OCI-LY7 (cell line): ENCODE results near the gene EPHB1. TPM values are rescaled to one million over a fixed set of nuclear protein-coding genes. Genes with fewer than 3 reads are reported as not detected.

Experiments
- BruUV-seq: library from RNA; stranded (reverse); fragments of 400-500 nt; replicated peaks from 2 replicates; lab custom pipeline; 2021; lab: Mats Ljungman, UMichigan
- CTCF ChIA-PET: fragments of 300-600 bp; sonication (Branson Sonifier 250); formaldehyde crosslinking; loops from one replicate; lab custom pipeline; 2022; ENCODE audit warnings: antibody characterized with exemption; ENCODE audit not compliant: unreplicated experiment; lab: Charles Lee
- POLR2A ChIA-PET: fragments of 300-600 bp; sonication (Branson Sonifier 250); formaldehyde crosslinking; loops from one replicate; lab custom pipeline; 2022; ENCODE audit warnings: antibody characterized with exemption; lab: Charles Lee
- DNase-seq: peaks from one replicate; pipeline ENCODE4 v3.0.0-alpha.2; 2015; ENCODE audit warnings: low spot score
- H2AFZ ChIP-seq: fragments of 200-600 bp; sonication (generic), shearing (Covaris generic); 2 replicates; pipeline ENCODE4 v1.6.1; 2014; ENCODE audit warnings: mild to moderate bottlenecking, antibody characterized with exemption, low read length, moderate library complexity
- H3K27ac ChIP-seq: fragments of 200-600 bp; sonication (generic); 2 replicates; pipeline ENCODE4 v1.5.1; 2014; ENCODE audit warnings: mixed run types, low read depth, mild to moderate bottlenecking, moderate library complexity, low read length, inconsistent platforms; ENCODE audit not compliant: poor library complexity, severe bottlenecking
- H3K36me3 ChIP-seq: fragments of 200-600 bp; sonication (generic); 2 replicates; pipeline ENCODE4 v1.6.1; 2014; ENCODE audit warnings: mild to moderate bottlenecking, antibody characterized with exemption, low read length, moderate library complexity, mixed read lengths; ENCODE audit not compliant: insufficient read depth
- H3K4me1 ChIP-seq: fragments of 200-600 bp; sonication (generic); 2 replicates; pipeline ENCODE4 v1.5.1; 2014; ENCODE audit warnings: mild to moderate bottlenecking, low read length; ENCODE audit not compliant: insufficient read depth, poor library complexity, severe bottlenecking
- H3K4me2 ChIP-seq: fragments of 200-600 bp; sonication (generic); 2 replicates; pipeline ENCODE4 v1.6.1; 2014; ENCODE audit warnings: mild to moderate bottlenecking, low read length
- H3K4me3 ChIP-seq: fragments of 200-600 bp; sonication (generic); 2 replicates; pipeline ENCODE4 v1.5.1; 2014; ENCODE audit warnings: mild to moderate bottlenecking, low read depth, low read length; ENCODE audit not compliant: poor library complexity, severe bottlenecking
- H3K79me2 ChIP-seq: fragments of 200-600 bp; sonication (generic); 2 replicates; pipeline ENCODE4 v1.6.1; 2016; ENCODE audit warnings: low read depth, mild to moderate bottlenecking, low read length, moderate library complexity, mixed read lengths; ENCODE audit not compliant: insufficient read depth
- H3K9me2 ChIP-seq: fragments of 200-600 bp; sonication (generic); 2 replicates; pipeline ENCODE4 v1.6.1; 2016; ENCODE audit warnings: mild to moderate bottlenecking, low read length, mixed read lengths; ENCODE audit not compliant: insufficient read depth
- H3K9me3 ChIP-seq: fragments of 200-600 bp; sonication (generic); 2 replicates; pipeline ENCODE4 v1.6.1; 2014; ENCODE audit warnings: mild to moderate bottlenecking, mixed run types, low read length, mixed read lengths
- H4K20me1 ChIP-seq: fragments of 200-600 bp; sonication (generic); 2 replicates; pipeline ENCODE4 v1.6.1; 2014; ENCODE audit warnings: mild to moderate bottlenecking, antibody characterized with exemption, low read length, moderate library complexity, mixed read lengths; ENCODE audit not compliant: insufficient read depth
- CTCF ChIP-seq: fragments of 200-600 bp; sonication (generic); conservative IDR thresholded peaks from 2 replicates; pipeline ENCODE4 v1.5.1; 2014; ENCODE audit warnings: mild to moderate bottlenecking, antibody characterized with exemption, low read length, moderate library complexity, mixed read lengths
- EZH2phosphoT487 ChIP-seq: fragments of 200-600 bp; sonication (generic); IDR thresholded peaks from 2 replicates; pipeline ENCODE4 v1.6.1; 2018; ENCODE audit warnings: low read depth, borderline replicate concordance, mild to moderate bottlenecking, mixed run types, antibody characterized with exemption, low read length, moderate library complexity, mixed read lengths
- intact Hi-C: fragments of 100-400 bp; cut with micrococcal nuclease; formaldehyde crosslinking; loops from one replicate; pipeline ENCODE4 v1.10.0; 2022; ENCODE audit not compliant: unreplicated experiment
- total RNA-seq, 2 experiments: library from RNA; depleted of rRNA in 1 of 2; stranded (reverse); fragments of >200 nt in 1 of 2; shearing (Covaris generic) in 1 of 2; gene quantifications; 2 replicates each; pipeline ENCODE4 v1.2.3, GENCODE V29; 2014 to 2022

The EPHB1 gene
- total RNA-seq, 2 experiments from 2014 or later, result 0.54 to 1.3 TPM

DNA sequence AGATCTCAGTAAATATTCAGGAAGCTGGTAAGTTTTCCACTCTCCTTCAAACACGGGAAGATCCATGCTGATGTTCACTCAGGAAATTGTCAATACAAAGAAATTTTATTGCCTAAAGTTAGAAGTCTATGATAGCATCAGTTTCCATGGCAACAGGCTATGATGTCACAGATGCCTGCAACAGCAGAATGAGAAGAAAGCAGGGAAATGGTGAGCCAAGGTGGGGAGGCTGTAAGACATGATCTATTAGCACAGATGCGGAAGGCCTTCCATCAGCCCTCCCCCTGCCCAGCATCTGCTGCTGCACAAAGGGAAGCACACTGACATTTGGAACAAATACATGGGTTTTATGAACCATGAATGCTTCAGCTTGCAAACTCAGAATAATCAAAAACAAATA, 28.6 kb downstream of the EPHB1 start:
- intact Hi-C loops, result no loop called here
- Histone ChIP-seq H3K27ac (no peak overlapping the region), H3K4me2 (no peak overlapping the region), H3K9me2 (no peaks in the 10 kb centered on the region), H3K4me1 (no peaks in the 10 kb centered on the region), H3K79me2 (no peaks in the 10 kb centered on the region), H4K20me1 (no peaks in the 10 kb centered on the region), H3K36me3 (no peaks in the 10 kb centered on the region), H3K9me3 (no peaks in the 10 kb centered on the region), H3K4me3 (no peak overlapping the region), H2AFZ (no peak overlapping the region)
- DNase-seq, result no peak
- BruUV-seq, result no TSS peak
- POLR2A ChIA-PET, result interaction anchor here (0.7 to 1.3 kb wide), 2 partner anchors 72 to 219 kb away, joined by 3 to 5 read pairs; no protein-coding TSS in a partner anchor
- no peak for TF ChIP-seq CTCF
- no peak for TF ChIP-seq EZH2phosphoT487
- CTCF ChIA-PET, result no interaction called here

DNA sequence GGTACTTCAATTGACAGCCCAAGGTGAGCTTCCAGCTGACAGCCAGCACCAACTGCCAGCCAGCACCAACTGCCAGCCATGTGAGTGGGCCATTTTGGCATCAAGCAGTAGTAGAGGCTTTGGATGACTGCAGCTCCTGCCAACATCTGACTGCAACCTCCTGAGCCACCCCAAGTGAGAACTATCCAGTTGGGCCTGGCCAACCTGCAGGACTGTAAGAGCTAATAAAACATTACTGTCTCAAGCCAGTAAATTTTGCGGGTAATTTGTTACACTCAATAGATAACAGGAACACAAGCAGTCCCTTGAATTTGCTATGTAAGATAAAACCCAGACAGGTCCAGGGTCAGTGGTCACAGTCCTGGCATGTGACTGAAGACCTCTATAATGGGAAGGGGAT, 29.7 kb downstream of the EPHB1 start:
- Histone ChIP-seq H3K4me1 (no peaks in the 10 kb centered on the region), H3K36me3 (no peaks in the 10 kb centered on the region), H2AFZ (no peak overlapping the region), H3K79me2 (no peaks in the 10 kb centered on the region), H3K4me2 (no peak overlapping the region), H3K27ac (no peak overlapping the region), H3K9me2 (no peaks in the 10 kb centered on the region), H4K20me1 (no peaks in the 10 kb centered on the region), H3K4me3 (no peak overlapping the region), H3K9me3 (no peaks in the 10 kb centered on the region)
- BruUV-seq, result no TSS peak
- ChIA-PET POLR2A (interaction anchor here (1.3 kb wide), 1 partner anchor 71 kb away, joined by 3 read pairs; no protein-coding TSS in a partner anchor), CTCF (no interaction called here)
- no peak for TF ChIP-seq CTCF
- no peak for TF ChIP-seq EZH2phosphoT487
- DNase-seq, result no peak
- intact Hi-C loops, result no loop called here

DNA sequence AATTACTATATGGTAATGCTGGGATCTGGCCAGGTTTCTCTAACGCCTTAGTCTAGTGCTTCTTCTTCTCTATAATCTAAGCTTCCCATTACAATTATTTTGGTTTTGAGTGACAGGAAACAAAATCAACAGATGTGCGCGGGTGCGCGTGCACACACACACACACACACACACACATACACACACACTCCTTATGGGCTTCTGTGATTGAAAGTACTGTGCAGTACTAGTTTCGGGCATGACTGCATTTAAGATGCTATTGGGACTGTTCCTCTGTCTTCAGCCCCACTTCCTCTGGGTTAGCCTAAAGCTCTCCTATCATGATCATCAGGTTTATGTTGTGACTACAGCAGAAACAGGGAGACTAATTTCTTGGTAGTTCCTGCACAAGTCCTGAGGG, 32.2 kb downstream of the EPHB1 start:
- no peak overlapping the region for H3K27ac ChIP-seq
- no peaks in the 10 kb centered on the region for H3K4me1 ChIP-seq
- no peaks in the 10 kb centered on the region for H4K20me1 ChIP-seq
- H3K4me2 ChIP-seq, result no peak overlapping the region
- TF ChIP-seq CTCF (no peak), EZH2phosphoT487 (no peak)
- H3K9me2 ChIP-seq, result no peaks in the 10 kb centered on the region
- DNase-seq, result no peak
- H2AFZ ChIP-seq, result no peak overlapping the region
- no peaks in the 10 kb centered on the region for H3K9me3 ChIP-seq
- no TSS peak for BruUV-seq
- no peaks in the 10 kb centered on the region for H3K36me3 ChIP-seq
- no peak overlapping the region for H3K4me3 ChIP-seq
- no peaks in the 10 kb centered on the region for H3K79me2 ChIP-seq
- intact Hi-C loops, result no loop called here
- ChIA-PET POLR2A (no interaction called here), CTCF (no interaction called here)
